Loucy (cell line): ENCODE measurements around the gene ICA1L.

Source experiments
- EZH2phosphoT487 ChIP-seq: fragments of 200-600 bp; IDR thresholded peaks from 2 replicates; pipeline ENCODE4 v1.6.1; 2018; ENCODE audit warnings: antibody characterized with exemption, mild to moderate bottlenecking, moderate library complexity, borderline replicate concordance
- TF ChIP-seq, protein P1 (sequence below): fragments of 200-600 bp; sonication (generic); conservative IDR thresholded peaks from 2 replicates; pipeline ENCODE4 v1.5.1; 2014; ENCODE audit warnings: mild to moderate bottlenecking, antibody characterized with exemption, low read length

DNA sequence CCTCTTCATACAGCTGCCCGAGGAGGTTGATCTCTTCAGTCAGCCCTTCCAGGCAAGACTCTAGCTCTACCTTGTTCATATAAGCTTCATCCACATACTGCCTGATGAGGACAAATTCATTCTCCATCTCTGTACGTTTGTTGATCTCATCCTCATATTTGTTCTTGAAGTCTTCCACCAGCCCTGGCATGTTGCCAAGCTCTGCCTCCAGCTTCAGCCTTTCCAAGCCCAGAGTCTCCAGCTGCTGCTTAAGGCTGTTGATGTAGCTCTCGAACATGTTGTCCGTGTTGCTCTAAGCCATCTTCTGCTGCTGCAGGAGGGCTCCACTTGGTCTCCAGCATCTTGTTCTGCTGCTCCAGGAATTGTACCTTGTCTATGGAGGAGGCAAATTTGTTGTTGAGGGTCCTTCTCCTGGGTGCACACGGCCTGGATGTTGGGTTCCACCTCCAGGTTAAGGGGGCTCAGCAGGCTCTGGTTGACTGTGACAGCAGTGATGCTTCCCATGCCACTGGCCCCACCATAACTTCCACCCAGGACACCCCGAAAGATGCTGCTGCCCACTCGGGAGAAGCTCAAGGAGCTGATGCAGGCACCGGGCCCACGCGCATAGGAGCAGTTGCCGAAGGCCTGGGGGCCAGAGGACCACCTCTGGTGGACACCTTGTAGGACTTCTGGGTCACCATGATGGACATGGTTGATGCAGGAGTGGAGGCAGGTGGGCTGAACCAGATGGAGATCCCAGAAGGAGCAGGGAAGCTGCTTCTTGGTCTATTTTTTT, 30.3 kb downstream of the ICA1L start:
- TF ChIP-seq, protein P1, sequence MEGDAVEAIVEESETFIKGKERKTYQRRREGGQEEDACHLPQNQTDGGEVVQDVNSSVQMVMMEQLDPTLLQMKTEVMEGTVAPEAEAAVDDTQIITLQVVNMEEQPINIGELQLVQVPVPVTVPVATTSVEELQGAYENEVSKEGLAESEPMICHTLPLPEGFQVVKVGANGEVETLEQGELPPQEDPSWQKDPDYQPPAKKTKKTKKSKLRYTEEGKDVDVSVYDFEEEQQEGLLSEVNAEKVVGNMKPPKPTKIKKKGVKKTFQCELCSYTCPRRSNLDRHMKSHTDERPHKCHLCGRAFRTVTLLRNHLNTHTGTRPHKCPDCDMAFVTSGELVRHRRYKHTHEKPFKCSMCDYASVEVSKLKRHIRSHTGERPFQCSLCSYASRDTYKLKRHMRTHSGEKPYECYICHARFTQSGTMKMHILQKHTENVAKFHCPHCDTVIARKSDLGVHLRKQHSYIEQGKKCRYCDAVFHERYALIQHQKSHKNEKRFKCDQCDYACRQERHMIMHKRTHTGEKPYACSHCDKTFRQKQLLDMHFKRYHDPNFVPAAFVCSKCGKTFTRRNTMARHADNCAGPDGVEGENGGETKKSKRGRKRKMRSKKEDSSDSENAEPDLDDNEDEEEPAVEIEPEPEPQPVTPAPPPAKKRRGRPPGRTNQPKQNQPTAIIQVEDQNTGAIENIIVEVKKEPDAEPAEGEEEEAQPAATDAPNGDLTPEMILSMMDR: no peak
- no peak for TF ChIP-seq EZH2phosphoT487
